A549 (cell line): Measurements from ENCODE around the gene PLXNA1. TPM values are rescaled to one million over a fixed set of nuclear protein-coding genes. Genes with fewer than 3 reads are reported as not detected.

Experiments
- ATAC-seq, 2 experiments: fragments of 200-7000 bp in 1 of 2; fragments of >200 bp in 1 of 2; cut with Nextera tagmentation in 1 of 2; cut with Tn5 transposase in 1 of 2; 3 replicates each; pipeline versions ENCODE4 v1.8.0 to v1.9.1; 2018 to 2020; ENCODE audit warnings: mild to moderate bottlenecking in 1 of 2, moderate library complexity in 1 of 2
- CTCF ChIA-PET: fragments of 300-600 bp; sonication (Branson Sonifier 250); formaldehyde crosslinking; extraction: SDS; loops from one replicate; lab custom pipeline; 2021; ENCODE audit warnings: antibody characterized with exemption, inconsistent platforms; lab: Yijun Ruan, JAX
- POLR2A ChIA-PET: fragments of 350-600 bp; formaldehyde crosslinking; extraction: SDS; loops from one replicate; lab custom pipeline; 2021; ENCODE audit warnings: antibody characterized with exemption, inconsistent platforms; lab: Yijun Ruan, JAX
- DNase-seq, 2 experiments: peaks; one replicate each; pipeline versions ENCODE4 v3.0.0 to v3.0.0-alpha.2; 2011 to 2016; ENCODE audit warnings: low read depth in 1 of 2, low spot score in 1 of 2
- FAIRE-seq: peaks from 2 replicates; lab custom pipeline; 2011; peaks lifted over from hg19 to GRCh38; lab: Jason Lieb, UNC
- H3K27ac ChIP-seq, 2 experiments: fragments of >200 bp; sonication (Bioruptor Twin); formaldehyde crosslinking; 3 replicates each; pipeline ENCODE4 v1.5.1; 2016 to 2017
- H3K4me1 ChIP-seq: fragments of >200 bp; sonication (Bioruptor Twin); formaldehyde crosslinking; 3 replicates; pipeline ENCODE4 v1.6.1; 2016
- H3K4me2 ChIP-seq: fragments of >200 bp; sonication (Bioruptor Twin); formaldehyde crosslinking; 3 replicates; pipeline ENCODE4 v1.6.1; 2016
- H3K4me3 ChIP-seq: fragments of >200 bp; sonication (Bioruptor Twin); formaldehyde crosslinking; 3 replicates; pipeline ENCODE4 v1.5.1; 2016
- H3K9me3 ChIP-seq: fragments of >200 bp; sonication (Bioruptor Twin); formaldehyde crosslinking; 3 replicates; pipeline ENCODE4 v1.6.1; 2016
- CBX2 ChIP-seq: fragments of 200-600 bp; sonication (generic); IDR thresholded peaks from 2 replicates; pipeline ENCODE4 v1.6.1; 2016; ENCODE audit warnings: low read depth, mild to moderate bottlenecking, borderline replicate concordance
- EHMT2 ChIP-seq: fragments of 200-600 bp; sonication (generic); IDR thresholded peaks from 2 replicates; pipeline ENCODE4 v1.6.1; 2016; ENCODE audit warnings: antibody characterized with exemption, low read depth, mild to moderate bottlenecking, moderate library complexity
- FOSL2 ChIP-seq, 2 experiments: fragments of 450-650 bp in 1 of 2; fragments of >200 bp in 1 of 2; sonication (Bioruptor Twin) in 1 of 2; formaldehyde crosslinking; IDR thresholded peaks; 2 replicates each; pipeline versions ENCODE4 v1.5.0 to v1.6.1; 2016 to 2020; ENCODE audit warnings: mild to moderate bottlenecking in 1 of 2, moderate library complexity in 1 of 2
- GATA3 ChIP-seq: IDR thresholded peaks from 2 replicates; pipeline ENCODE4 v1.6.1; 2012; ENCODE audit warnings: borderline replicate concordance
- HDAC2 ChIP-seq: fragments of 200-600 bp; sonication (generic); IDR thresholded peaks from 2 replicates; pipeline ENCODE4 v1.6.1; 2016
- HEYL ChIP-seq: fragments of 250-450 bp; sonication (Bioruptor Pico); IDR thresholded peaks from 2 replicates; pipeline ENCODE4 v1.8.0; 2021; ENCODE audit warnings: mild to moderate bottlenecking, moderate library complexity
- HOXA7 ChIP-seq: fragments of 250-450 bp; sonication (Bioruptor Pico); IDR thresholded peaks from 2 replicates; pipeline ENCODE4 v1.5.0; 2020; ENCODE audit warnings: mild to moderate bottlenecking, moderate library complexity
- HOXB5 ChIP-seq: fragments of 250-450 bp; sonication (Bioruptor Pico); IDR thresholded peaks from 2 replicates; pipeline ENCODE4 v1.5.0; 2020; ENCODE audit warnings: mild to moderate bottlenecking, moderate library complexity
- MAFK ChIP-seq: fragments of 450-650 bp; IDR thresholded peaks from 2 replicates; pipeline ENCODE4 v1.6.1; 2014; ENCODE audit not compliant: partially characterized antibody
- NR3C1 ChIP-seq: fragments of >200 bp; sonication (Bioruptor Twin); formaldehyde crosslinking; IDR thresholded peaks from 3 replicates; pipeline ENCODE4 v1.6.1; 2017
- POLR2A ChIP-seq: IDR thresholded peaks from 2 replicates; pipeline ENCODE4 v1.6.1; 2012; ENCODE audit warnings: mild to moderate bottlenecking, low read length
- POLR2AphosphoS2 ChIP-seq: conservative IDR thresholded peaks from 2 replicates; pipeline ENCODE4 v1.6.1; 2012; ENCODE audit warnings: low read length, improper control_type of control experiment, inconsistent platforms
- RAD21 ChIP-seq, 2 experiments: fragments of >200 bp in 1 of 2; sonication (Bioruptor Twin) in 1 of 2; formaldehyde crosslinking in 1 of 2; IDR thresholded peaks in 1 of 2; conservative IDR thresholded peaks in 1 of 2; 2 replicates in 1 of 2; 3 replicates in 1 of 2; pipeline ENCODE4 v1.6.1; 2012 to 2018; ENCODE audit warnings: inconsistent platforms in 1 of 2
- RARB ChIP-seq: fragments of 250-450 bp; sonication (Bioruptor Pico); IDR thresholded peaks from 2 replicates; pipeline ENCODE4 v1.8.0; 2021; ENCODE audit warnings: mild to moderate bottlenecking, moderate library complexity
- RFX5 ChIP-seq: fragments of 450-650 bp; IDR thresholded peaks from 2 replicates; pipeline ENCODE4 v1.7.1; 2014; ENCODE audit warnings: antibody characterized with exemption, mild to moderate bottlenecking, moderate library complexity
- WGBS: methylation state at CpG from one replicate; pipeline ENCODE4 v1.1.6; 2017; ENCODE audit errors: missing lambda C conversion rate; 5-methylcytosine and 5-hydroxymethylcytosine counted together
- polyA plus RNA-seq, 4 experiments: library from polyadenylated mRNA; depleted of rRNA in 3 of 4; stranded (reverse); fragments of >200 nt; fragmentation: RNase III in 1 of 4; extraction: RNeasy Plus Mini Kit Qiagen cat#74134 plus additional on column Dnase treatment in 1 of 4; gene quantifications; 2 replicates in 3 of 4; 3 replicates in 1 of 4; pipeline ENCODE4 v1.2.3, GENCODE V29; 2011 to 2017
- TF ChIP-seq, protein P1 (sequence below): fragments of >200 bp; sonication (Bioruptor Twin); formaldehyde crosslinking; IDR thresholded peaks from 3 replicates; pipeline ENCODE4 v1.6.1; 2016
- TF ChIP-seq, protein P2 (sequence below): IDR thresholded peaks from 2 replicates; pipeline ENCODE4 v1.6.1; 2012
- TF ChIP-seq, protein P3 (sequence below): fragments of 200-600 bp; sonication (generic); IDR thresholded peaks from 2 replicates; pipeline ENCODE4 v1.6.1; 2016; ENCODE audit warnings: antibody characterized with exemption, mild to moderate bottlenecking, moderate library complexity

PLXNA1 gene
- polyA plus RNA-seq, 2 of the 4 experiments (the other 2 are of a cell fraction), result 9.1 to 16.3 TPM

DNA sequence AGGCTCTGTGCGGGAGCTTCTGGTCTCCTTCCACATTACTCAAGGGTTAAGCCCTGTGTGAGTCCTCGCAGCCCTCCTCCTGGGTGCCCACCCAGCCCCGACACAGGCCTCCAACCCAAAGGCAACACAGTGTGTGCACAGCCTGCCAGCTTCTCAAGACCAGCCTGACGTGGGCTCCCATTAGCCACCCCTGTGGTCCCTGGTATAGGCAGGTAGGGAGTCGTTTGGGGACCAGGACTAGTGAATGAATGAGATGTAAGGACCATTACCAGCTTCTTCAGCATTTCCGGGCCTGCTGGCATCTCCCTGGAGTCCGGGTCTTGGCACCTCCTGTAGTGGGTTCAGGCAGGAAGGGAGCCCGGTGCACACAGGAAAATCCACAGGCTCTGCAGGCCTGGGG is 20.2 kb upstream of the PLXNA1 start:
- ChIA-PET CTCF (interaction anchor here (1.2 to 4.6 kb wide), 3 partner anchors 19 to 210 kb away, joined by 5 to 39 read pairs (median 6); partner anchors contain the start of gene PLXNA1), POLR2A (no interaction called here)
- no peak for FAIRE-seq
- no peak overlapping the region for H3K4me2 ChIP-seq
- 94% methylated on average over 6 of the region's 8 CpGs for WGBS
- no peak overlapping the region for H3K4me3 ChIP-seq
- DNase-seq, result no peak
- TF ChIP-seq, protein P1, sequence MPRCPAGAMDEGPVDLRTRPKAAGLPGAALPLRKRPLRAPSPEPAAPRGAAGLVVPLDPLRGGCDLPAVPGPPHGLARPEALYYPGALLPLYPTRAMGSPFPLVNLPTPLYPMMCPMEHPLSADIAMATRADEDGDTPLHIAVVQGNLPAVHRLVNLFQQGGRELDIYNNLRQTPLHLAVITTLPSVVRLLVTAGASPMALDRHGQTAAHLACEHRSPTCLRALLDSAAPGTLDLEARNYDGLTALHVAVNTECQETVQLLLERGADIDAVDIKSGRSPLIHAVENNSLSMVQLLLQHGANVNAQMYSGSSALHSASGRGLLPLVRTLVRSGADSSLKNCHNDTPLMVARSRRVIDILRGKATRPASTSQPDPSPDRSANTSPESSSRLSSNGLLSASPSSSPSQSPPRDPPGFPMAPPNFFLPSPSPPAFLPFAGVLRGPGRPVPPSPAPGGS, result no peak
- TF ChIP-seq RFX5 (no peak), HOXB5 (no peak)
- no peak for ATAC-seq
- H3K4me1 ChIP-seq, result peaks cover 18% of the 10 kb centered on the region
- no peak overlapping the region for H3K27ac ChIP-seq
- no peaks in the 10 kb centered on the region for H3K9me3 ChIP-seq

DNA sequence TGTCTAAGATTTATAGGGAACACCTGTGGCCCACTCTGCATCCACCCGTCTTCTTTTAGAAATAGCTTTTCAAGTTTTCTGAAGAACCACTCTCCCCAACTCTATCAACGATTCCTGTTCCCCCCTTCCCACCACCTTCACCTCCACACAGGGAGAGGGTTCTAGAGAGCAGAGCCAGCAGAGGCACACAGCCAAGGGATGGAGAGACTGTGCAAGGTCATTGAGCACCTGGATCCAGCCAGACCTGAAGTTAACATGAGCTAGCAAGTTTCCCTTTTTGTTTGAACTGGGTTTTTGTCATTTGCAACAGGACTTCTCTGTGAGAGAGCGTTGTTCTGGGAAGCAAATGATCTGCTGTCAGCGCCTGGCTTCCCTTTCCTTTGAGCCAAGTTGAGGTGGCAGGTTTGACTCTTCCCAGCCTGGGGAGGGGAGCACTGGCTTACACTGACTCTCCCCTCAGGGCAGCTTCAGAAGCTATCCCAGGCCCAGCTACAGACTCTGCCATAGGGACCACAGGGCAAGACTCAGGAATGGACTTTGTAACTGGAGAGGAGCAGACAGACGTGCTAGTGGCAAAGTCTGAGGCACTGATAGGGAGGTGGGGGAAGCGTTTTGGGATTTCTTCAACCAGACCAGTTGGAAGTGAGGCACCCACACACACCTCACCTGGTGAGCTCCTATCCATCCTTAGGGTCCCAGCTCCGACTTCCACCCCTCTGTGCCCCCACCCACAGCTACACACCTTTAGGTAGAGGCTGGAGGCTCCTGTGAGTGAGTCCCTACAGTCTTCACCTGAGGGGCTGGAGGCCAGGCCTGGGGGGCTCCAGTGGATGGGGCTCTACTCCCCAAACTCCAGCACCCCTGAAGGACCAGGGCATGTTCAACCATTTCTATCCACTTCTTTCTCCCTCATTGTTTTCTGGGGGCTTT is 19.4 kb upstream of the PLXNA1 start:
- Histone ChIP-seq H3K4me2 (no peak overlapping the region), H3K27ac (no peak overlapping the region), H3K4me3 (no peak overlapping the region), H3K4me1 (peaks cover 18% of the 10 kb centered on the region)
- 80% methylated on average over 5 of the region's 7 CpGs for WGBS
- CTCF ChIA-PET, result interaction anchor here (0.8 to 4.6 kb wide), 5 partner anchors 18 to 214 kb away, joined by 3 to 39 read pairs (median 5); partner anchors contain the start of gene PLXNA1
- POLR2A ChIA-PET, result no interaction called here
- FAIRE-seq (no peak), ATAC-seq (no peak), DNase-seq (no peak)
- no peak for TF ChIP-seq EHMT2
- TF ChIP-seq, protein P2, sequence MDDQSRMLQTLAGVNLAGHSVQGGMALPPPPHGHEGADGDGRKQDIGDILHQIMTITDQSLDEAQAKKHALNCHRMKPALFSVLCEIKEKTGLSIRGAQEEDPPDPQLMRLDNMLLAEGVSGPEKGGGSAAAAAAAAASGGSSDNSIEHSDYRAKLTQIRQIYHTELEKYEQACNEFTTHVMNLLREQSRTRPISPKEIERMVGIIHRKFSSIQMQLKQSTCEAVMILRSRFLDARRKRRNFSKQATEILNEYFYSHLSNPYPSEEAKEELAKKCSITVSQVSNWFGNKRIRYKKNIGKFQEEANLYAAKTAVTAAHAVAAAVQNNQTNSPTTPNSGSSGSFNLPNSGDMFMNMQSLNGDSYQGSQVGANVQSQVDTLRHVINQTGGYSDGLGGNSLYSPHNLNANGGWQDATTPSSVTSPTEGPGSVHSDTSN, result no peak
- TF ChIP-seq HOXA7 (CRISPR knock-in tag), result no peak
- no peak for TF ChIP-seq RAD21 (conservative IDR thresholded peaks at IDR 0.05 in 1 of 2, IDR thresholded peaks at IDR 0.05 in 1 of 2)
- no peak for TF ChIP-seq NR3C1
- TF ChIP-seq CBX2, result no peak
- no peak for TF ChIP-seq GATA3
- TF ChIP-seq HDAC2, result no peak
- TF ChIP-seq, protein P3, sequence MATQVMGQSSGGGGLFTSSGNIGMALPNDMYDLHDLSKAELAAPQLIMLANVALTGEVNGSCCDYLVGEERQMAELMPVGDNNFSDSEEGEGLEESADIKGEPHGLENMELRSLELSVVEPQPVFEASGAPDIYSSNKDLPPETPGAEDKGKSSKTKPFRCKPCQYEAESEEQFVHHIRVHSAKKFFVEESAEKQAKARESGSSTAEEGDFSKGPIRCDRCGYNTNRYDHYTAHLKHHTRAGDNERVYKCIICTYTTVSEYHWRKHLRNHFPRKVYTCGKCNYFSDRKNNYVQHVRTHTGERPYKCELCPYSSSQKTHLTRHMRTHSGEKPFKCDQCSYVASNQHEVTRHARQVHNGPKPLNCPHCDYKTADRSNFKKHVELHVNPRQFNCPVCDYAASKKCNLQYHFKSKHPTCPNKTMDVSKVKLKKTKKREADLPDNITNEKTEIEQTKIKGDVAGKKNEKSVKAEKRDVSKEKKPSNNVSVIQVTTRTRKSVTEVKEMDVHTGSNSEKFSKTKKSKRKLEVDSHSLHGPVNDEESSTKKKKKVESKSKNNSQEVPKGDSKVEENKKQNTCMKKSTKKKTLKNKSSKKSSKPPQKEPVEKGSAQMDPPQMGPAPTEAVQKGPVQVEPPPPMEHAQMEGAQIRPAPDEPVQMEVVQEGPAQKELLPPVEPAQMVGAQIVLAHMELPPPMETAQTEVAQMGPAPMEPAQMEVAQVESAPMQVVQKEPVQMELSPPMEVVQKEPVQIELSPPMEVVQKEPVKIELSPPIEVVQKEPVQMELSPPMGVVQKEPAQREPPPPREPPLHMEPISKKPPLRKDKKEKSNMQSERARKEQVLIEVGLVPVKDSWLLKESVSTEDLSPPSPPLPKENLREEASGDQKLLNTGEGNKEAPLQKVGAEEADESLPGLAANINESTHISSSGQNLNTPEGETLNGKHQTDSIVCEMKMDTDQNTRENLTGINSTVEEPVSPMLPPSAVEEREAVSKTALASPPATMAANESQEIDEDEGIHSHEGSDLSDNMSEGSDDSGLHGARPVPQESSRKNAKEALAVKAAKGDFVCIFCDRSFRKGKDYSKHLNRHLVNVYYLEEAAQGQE, result no peak
- no peak for TF ChIP-seq POLR2A
- no peak for TF ChIP-seq FOSL2 (IDR thresholded peaks at IDR 0.05)
- no peak for TF ChIP-seq FOSL2 (CRISPR knock-in tag; IDR thresholded peaks at IDR 0.05)
- no peak for TF ChIP-seq POLR2AphosphoS2
- TF ChIP-seq, all 56 proteins: peak for 0
- H3K9me3 ChIP-seq, result no peaks in the 10 kb centered on the region

DNA sequence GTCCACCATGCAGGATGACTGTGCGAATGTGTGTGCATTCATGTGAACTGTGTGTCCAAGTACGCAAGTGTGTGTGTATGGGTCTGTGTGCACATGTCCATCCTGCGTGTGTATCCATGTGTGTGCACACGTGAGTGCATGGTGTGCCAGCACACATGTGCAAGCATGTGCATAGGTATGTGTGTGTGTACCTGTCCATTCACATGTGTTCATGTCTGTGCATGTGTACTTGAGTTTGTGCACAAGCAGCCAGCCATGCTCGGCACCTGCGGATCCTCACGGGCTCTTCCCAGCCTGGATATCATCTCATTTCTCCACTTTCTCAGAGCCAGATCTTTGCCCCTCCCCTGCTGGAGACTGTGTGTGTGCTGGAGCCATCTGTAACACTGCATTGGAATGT is 18.7 kb upstream of the PLXNA1 start:
- H3K4me1 ChIP-seq, result peaks cover 18% of the 10 kb centered on the region
- H3K4me3 ChIP-seq, result no peak overlapping the region
- no peak overlapping the region for H3K4me2 ChIP-seq
- POLR2A ChIA-PET, result no interaction called here
- no peak overlapping the region for H3K27ac ChIP-seq
- TF ChIP-seq MAFK, result no peak
- TF ChIP-seq HEYL, result no peak
- TF ChIP-seq RARB (CRISPR knock-in tag), result no peak
- TF ChIP-seq, all 56 proteins: peak for 0
- no peak for FAIRE-seq
- H3K9me3 ChIP-seq, result no peaks in the 10 kb centered on the region
- DNase-seq, result no peak
- 83% methylated on average over 6 of the region's 7 CpGs for WGBS
- ATAC-seq, result no peak
- CTCF ChIA-PET, result interaction anchor here (0.8 to 1.1 kb wide), 2 partner anchors 80 to 213 kb away, joined by 3 read pairs; no protein-coding TSS in a partner anchor
